Left hindlimb (tissue), 1 donor: Measurements from ENCODE around the gene MFAP3L.
"Not testable (repeated sequence)": the region's sequence is repeated elsewhere in the genome, so short reads cannot be mapped to it uniquely, and the experiment has no call there.

Experiments used
- DNase-seq: peaks from one replicate; pipeline ENCODE4 v3.0.0-alpha.2; 2018

MFAP3L gene

DNA sequence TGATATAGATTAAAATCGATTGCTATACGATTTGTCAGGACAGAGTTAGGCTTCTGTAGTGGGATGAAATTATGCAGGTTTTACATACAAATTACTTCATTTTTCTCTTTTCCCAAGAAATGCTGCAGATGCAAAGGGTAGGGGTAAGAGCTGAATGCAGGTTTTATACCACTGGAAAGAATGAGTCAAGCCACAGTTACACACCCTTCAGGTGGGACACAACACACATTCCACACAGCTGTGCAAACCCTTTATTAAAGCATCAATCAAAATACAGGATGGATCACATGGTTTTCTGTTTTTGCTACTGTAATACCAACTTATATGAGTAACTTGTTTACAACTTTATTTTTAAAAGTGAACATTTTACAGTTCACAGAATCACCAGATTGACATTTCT lies 39.8 kb downstream of the MFAP3L start:
- DNase-seq, result no peak

DNA sequence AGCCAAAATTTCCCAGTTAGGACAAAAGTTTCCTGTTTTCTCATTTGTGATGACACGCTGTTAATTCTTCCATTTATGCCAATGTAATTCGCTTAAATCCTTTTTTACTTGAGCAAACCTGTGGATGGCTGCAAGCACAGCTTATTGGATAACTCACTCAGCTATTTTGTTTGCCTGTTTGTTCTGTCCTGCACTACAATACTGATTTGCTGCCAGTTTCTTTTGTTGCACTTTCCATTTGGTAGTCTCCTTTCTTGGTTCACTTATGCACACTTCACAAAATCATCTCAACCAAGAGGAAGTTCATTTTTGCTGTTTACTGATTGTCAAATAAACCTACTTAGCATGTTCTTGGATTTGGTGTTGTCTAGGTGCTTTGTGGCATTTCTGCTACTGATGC lies 40.3 kb downstream of the MFAP3L start:
- DNase-seq, result no peak

DNA sequence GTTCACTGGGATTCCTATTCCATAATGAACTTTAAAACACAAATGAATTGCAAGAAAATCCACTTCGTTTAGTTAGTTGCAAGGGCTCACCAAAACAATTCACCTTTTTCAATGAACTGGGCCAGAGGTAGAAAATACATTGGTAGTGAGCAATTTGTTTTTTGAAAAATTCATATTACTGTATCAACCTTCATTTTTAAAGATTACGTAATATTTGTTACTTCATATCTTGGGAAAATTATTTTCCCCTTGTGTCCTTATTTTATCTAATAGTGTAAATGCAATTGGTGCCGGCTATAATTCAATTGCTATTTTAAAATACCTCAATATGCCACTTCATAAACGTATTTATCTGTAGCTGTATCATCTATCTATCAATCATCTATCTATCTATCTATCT lies 41.5 kb downstream of the MFAP3L start:
- no peak for DNase-seq

DNA sequence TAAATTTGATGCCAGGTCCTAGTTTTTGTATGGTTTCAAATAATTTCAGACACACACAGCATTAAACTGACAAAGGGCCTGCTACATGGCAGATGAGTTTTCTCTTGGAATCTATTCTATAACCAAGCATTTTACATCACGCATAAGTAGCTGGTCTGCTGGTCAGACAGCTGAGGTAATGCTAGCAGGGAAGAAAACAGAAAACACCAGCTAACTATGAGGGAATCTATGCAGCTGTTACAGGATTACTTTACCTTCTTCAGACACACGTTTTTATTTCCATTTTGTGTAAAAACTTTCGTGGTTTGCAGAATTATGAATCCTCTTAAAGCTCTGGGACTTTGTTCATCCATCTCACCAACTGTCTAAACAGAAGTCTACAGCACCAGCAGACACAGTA lies 42.0 kb downstream of the MFAP3L start:
- no peak for DNase-seq

DNA sequence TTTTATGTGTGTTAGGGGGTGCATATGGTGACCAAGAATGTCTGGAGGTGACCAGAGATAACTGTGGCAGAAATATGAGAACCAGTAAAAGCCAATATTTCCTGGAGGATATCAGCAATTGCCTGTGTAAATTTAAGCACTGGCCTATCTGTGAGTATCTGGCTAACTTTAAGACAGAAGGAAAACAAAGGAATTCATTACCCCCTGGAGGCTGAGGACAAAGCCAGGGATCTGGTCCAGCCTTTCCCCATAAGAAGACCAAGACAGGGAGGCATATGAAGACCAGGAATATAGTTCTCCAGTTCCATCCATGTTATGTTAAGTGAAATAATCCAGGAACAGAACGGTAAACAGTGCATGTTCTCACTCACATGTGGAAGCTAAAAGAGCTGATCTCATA lies 49.2 kb downstream of the MFAP3L start:
- no peak for DNase-seq

DNA sequence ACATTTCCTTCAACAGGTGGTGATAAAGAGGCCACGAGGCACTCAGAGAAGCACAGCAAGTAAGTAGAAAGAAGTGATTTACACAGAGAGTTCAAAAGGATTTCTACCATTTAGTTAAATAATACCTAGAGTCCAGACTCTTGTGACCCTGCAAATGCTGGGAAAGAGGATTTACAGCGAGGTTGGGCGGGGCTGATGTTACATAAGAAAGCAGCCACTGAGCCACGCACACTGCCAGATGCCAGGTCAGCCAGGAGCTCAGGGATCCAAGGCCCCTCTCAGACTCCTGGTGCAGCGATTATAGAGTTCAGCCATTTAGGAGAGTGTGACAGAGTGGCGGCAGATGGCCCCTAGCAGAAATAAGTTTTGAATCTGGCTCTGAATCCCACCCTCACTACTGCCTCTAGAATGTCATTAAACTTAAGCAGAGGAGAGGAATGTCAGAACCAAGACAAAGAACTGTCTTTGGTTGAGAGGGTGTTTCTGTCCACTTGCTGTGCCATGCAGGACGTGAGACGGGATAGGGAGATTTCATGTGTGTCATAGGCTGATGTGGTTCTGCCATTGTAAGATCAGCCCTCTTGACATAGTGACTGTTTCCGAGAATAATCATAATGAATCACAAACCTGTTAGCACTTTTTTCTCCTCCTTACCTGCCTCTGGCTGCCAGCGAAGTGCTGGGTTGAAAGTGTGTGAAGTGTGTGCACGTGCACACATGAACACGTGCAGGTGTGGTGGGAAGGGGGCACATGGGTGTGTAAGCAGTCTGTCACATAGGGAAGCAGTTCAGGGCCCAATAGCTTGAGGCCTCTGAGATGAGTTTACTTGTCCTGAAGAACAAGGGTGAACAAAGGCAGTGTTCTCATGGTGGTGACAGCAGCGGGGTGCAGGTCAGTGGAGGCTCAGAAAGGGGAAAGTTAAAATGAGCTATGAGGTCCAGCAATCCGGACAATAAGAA lies 50.1 kb downstream of the MFAP3L start:
- no peak for DNase-seq

DNA sequence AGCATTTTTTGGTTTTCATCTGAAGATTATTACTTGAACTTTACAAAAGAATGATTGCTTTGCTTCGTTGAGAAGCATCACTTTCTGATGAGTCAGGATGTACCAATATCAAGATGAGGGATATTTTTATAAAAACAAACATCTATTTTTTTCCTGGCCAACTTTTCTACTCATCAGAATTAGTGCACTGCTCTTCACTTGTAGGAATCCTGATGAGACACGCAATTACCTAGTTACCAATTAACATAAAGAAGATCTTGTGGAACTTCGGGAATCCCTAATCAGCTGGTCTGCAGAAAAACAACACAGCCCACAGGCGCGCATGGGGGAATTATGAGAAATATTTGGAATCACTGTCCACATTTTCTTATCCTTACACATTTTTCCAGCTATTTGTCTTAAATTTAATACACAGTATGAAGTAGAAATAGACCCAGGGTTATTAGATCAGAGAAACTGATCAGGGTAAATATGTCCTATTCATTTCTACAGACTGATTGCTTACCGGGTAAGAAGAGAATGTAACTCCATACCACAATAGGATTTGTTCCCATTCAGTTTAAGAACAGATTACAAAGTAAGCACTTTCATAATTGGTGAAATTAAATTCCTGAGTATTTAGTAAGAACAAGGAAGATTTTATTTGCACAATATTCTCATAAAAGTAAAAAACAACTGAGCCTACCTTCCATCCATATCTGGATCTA lies 50.9 kb downstream of the MFAP3L start:
- DNase-seq, result no peak

DNA sequence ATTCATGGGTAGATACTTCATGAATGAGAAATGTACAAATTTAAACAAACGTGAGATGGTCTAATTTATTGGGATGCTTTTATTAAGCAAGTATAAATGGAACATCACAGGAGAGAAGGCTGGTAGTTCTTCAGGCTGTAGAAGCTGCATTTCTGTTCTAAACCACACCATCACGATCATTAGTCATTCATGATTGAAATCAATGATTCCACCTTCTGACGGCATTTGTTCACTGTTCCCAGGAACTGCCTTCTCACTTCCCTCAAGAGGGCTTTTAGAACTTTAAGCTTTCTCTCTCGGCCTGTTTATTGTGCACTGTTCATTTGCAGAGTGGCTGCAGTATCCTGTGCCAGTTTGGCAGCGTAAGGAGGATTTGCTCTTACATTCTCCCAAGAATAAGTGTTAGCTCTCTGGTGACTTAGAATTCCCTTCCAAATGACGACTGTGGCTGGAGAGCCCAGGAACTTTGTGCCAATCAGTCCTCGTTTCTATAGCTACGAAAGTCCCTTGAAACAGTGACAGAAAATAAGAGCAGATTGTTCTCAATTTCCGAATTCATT lies 54.7 kb downstream of the MFAP3L start:
- no peak for DNase-seq

DNA sequence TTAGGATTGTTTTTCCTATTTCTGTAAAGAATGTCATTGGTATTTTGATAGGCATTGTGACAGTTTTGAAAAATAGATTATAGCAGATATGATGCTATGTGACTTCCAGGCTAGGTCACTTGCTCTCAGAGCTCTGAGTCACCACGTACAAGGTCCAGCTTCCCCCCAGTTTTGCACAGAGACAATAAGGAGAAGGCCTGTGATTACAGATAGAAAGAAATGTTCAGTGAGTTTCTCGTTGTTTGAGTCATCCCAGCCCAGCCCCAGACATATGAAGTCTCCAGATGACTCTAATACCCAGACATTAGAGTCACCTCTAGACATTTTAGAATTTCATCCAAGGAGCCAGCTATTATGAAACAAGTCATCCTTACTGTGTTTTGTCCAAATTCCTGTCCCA lies 57.2 kb downstream of the MFAP3L start:
- no peak for DNase-seq

DNA sequence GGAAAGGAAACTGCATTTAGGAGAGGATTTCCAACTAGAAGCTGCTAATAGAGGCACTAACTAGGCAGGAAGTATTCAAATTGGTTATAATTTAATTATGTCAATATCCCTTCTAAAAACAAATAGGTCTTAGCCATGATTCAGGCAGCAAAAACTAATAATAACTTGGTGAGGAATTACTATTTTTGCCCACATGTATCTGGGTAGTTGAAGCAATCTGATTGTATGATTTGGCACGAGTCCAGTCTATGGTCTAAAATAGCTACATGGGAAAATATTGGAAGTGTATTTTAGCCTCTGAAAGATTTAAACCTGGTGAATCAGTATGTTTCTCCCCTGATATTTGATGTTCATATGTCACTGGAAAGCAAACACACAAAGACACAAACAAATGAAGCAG lies 62.2 kb downstream of the MFAP3L start:
- DNase-seq, result no peak

DNA sequence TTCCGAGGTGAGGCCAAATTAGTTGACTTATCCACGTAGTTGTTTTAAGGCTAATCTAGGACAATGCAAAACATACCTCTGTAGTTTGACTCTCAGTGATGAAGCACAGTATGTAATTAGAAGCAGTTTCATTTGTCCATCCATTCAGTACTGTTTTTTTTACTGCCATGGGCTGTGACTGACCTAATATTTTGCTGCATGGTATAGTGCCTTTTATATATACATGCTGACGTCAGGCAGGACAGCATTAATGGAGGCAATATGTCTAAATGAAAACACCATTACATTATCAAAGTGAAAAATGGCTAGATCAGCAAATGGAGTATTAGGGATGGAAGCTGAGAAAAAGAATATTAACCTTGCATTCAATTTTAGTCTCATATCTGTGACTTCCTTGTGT lies 66.9 kb downstream of the MFAP3L start:
- no peak for DNase-seq

DNA sequence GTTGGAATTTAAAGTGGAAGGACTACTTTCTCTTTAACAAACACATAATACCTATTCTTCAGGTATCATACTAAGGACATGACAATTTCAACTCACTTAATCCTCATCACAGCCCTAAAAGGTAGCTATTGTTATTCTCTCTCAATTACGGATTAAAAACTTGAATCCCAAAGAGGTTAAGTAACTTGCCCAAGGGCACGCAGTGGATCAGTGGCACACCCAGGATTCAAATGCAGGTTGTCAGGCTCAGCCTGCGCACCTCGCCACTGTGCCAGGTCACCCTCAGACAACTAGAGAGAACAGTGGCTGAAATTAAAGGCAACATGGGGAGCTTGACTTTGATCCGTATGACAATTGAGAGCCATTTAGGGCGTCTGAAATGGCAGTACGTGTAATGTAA lies 67.6 kb downstream of the MFAP3L start:
- no peak for DNase-seq

DNA sequence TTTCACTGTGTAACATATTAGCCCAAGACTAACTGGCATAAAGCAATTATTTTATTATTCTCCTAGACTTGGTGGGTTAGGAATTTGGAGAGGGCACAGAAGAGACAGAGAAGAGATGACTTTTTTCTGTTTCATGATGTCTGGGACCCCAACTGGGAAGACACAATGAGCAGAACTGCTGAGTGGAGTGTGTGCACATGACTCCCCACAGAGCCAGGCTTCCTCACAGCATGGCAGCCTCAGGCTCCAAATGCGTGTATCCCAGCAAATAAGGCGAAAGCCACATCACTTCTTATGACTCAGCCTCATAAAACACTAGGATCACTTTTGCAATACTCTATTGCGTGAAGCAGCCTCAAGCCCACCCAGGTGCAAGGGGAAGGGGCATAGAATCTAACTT lies 68.4 kb downstream of the MFAP3L start:
- DNase-seq, result no peak

DNA sequence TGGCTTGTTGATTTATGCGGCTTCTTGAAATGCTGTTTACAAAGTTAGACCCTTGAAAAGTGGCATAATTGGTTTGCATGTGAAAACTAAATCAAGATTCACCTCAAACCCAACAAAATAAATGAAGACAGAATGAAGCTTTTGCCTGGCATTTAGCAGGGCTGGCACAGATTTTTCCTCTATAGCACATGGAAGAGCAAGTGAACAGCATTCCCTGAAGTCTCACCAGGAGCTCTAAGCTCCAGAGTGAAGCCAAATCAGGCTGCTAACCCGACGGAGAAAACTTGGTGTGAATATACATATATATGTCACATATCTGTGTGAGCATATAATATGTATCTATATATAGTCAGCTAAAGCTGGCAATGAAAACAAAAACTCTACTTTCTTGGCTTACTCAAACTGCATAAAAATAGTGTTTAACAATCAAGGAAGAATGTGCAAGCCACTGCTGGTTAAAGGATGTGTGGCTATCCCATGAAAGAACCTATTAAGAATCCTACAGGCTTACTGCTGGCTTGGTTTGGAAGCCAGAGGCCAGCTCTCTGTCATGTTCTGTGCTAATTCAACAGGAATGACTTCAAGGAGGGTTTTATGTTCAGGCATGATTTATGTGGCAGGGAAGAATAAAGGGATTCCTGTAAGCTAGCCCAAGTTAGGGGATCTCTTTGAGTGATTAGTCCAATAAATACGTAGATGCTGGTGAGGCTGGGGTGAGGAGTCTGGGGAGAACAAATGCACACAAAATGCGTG lies 69.9 kb downstream of the MFAP3L start:
- no peak for DNase-seq

DNA sequence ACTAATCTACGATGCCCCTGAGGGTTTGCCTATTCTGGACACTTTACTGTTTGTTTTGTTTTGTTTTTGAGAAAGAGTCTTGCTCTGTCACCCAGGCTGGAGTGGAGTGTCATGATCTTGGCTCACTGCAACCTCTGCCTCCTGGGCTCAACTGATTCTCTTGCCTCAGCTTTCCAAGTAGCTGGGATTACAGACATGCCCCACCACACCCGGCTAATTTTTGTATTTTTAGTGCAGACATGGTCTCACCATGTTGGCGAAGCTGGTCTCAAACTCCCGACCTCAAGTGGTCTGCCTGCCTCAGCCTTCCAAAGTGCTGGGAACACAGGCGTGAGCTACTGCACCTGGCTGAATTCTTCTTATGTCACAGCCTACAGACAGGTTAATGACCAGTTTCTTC lies 70.7 kb downstream of the MFAP3L start:
- no peak for DNase-seq

DNA sequence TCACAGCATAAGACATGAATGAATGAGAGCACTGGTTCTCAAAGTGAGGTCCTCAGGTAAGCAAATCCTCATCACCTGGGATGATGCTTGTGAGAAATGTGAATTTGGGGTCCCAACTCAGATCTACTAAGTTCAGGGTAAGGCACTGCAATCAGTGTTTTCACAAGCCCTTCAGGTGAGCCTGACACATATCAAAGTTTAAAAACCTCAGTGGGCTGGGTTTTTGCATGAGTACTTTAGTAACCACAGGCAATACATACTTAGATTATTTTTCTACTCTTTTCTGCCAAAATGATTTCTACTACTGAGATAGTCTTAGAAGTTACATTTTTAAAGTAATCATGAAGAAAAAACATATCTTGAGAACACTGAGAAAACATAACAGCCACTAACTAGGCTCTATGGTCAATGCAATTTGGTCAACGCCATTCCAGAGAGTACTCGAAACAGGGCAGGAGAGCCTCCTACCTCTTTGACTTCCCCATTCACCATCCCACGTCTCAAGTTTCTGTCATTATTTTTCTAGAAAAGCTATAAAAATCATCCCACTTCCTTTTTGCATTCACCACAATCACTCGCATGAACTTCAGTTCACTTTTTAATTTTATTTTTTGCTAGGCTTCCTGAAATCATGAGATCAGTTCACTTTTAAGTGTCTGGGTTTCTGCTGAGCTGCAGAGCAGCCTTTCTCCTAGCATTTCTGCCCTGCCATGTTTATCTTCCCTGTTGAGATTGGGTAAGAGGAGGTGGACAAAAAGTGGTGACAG lies 73.8 kb downstream of the MFAP3L start:
- DNase-seq, result no peak

DNA sequence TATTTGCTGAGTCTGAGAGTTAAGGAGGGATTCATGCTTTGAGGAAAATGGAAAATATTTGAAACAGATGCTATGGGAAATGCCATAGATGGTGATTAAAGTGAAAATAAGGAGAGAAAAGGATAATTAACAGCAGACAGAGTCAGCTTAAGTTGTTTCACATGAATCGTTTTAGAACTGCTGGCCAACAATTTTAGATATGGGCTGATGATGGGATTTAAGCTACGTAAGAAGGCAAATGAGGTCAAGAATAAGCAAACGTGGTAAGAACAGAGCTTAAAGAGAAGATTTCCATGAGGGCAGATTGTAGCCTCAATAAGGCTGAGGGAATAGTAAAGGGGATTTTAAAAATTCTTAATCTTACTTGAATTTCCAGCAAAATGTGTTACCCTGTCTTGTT lies 77.9 kb downstream of the MFAP3L start:
- DNase-seq, result no peak

DNA sequence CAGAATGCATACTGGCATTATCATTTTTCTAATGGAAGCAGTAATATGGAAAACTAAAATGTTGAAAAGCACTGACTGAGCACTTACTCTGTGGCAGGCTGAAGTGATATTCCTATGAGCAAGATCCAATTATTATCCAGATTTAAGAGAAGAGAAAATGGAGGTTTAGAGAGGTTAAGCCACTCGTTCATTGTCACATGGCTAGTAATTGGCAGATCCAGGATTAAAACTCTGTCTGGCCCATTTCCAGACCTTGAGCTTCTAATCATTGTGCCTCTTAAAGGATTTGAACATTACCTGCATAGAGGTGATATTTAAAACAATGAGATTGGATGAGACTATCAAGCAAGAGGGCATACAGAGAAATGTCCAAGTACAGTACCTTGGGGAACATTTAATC lies 80.6 kb downstream of the MFAP3L start:
- no peak for DNase-seq

DNA sequence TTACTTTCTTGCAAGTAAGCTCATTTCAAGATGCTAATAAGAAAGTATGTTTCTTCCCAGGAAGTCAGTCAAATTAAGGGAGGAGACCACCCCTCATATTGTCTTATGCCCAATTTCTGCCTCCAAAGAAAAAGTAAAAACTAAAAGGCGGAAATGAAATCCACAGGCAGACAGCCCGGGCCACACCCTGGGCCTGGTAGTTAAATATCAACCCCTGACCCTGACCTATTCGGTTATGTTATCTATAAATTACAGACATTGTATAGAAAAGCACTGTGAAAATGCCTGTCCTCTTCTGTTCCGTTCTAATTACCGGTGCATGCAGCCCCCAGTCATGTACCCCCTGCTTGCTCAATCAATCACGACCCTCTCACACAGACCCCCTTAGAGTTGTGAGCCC lies 82.6 kb downstream of the MFAP3L start:
- DNase-seq, result not testable (repeated sequence)

DNA sequence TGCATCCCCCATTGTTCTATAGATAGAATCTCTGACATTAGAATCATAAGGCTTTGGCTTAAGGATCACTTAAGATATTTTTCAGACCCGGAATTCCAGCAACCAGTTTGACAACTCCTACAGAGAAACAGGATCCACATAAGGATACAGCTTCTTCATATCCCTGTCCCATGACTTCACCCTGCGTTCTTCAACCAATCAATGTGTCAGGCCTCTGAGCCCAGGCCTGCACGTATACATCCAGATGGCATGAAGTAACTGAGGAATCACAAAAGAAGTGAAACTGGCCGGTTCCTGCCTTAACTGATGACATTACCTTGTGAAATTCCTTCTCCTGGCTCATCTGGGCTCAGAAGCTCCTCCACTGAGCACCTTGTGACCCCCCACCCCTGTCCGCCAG lies 85.1 kb downstream of the MFAP3L start:
- DNase-seq, result no peak

DNA sequence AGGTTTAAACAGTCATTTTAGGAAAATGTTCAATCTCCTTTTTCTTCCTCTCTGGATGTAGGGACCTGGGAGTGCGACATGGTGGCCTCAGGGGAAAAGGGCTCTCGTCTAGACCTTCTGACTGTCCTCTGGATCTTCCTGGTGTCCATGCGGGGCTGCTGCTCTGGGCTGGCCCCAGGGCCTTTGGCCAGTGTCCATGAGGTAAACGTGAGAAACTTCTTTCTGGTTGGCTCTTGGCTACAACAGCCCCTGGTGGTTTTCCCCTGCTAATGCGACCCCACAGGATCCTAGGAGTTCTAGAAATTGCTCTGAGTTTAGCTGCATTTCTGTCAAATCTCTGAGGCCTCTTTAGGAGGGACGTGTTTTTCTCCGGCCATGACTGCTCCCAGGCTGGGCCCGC lies 85.7 kb downstream of the MFAP3L start:
- no peak for DNase-seq
